RKO (cell line): ENCODE data around the gene SH3BP4.
"Not testable (repeated sequence)": the region's sequence is repeated elsewhere in the genome, so short reads cannot be mapped to it uniquely, and the experiment has no call there.

Experiments used
- DNase-seq: peaks from one replicate; pipeline ENCODE4 v3.0.0-alpha.2; 2016; ENCODE audit warnings: low spot score

SH3BP4 gene

GRCh38 chr2:235056768-235057167 lies 105.0 kb downstream of the SH3BP4 start:
- DNase-seq, result no peak

GRCh38 chr2:235057616-235058015 lies 105.8 kb downstream of the SH3BP4 start:
- not testable (repeated sequence) for DNase-seq

GRCh38 chr2:235059161-235059560 lies 107.3 kb downstream of the SH3BP4 start:
- no peak for DNase-seq

GRCh38 chr2:235061656-235062055 lies 109.8 kb downstream of the SH3BP4 start:
- no peak for DNase-seq

GRCh38 chr2:235063471-235063961 lies 111.7 kb downstream of the SH3BP4 start:
- no peak for DNase-seq

- DNase-seq, result no peak
Measured at GRCh38 chr2:235064976-235065375, 113.2 kb downstream of the SH3BP4 start.

GRCh38 chr2:235066490-235066889 lies 114.7 kb downstream of the SH3BP4 start:
- DNase-seq, result no peak

GRCh38 chr2:235066895-235067294 lies 115.1 kb downstream of the SH3BP4 start:
- no peak for DNase-seq

GRCh38 chr2:235068701-235069100 lies 116.9 kb downstream of the SH3BP4 start:
- DNase-seq, result no peak

GRCh38 chr2:235070063-235070706 lies 118.4 kb downstream of the SH3BP4 start:
- no peak for DNase-seq

- no peak for DNase-seq
Measured at GRCh38 chr2:235073868-235074413, 122.1 kb downstream of the SH3BP4 start.

- DNase-seq, result peak; percentile 30
Measured at GRCh38 chr2:235077046-235077445, 125.2 kb downstream of the SH3BP4 start.

- DNase-seq, result no peak
Measured at GRCh38 chr2:235078182-235078581, 126.4 kb downstream of the SH3BP4 start.

- no peak for DNase-seq
Measured at GRCh38 chr2:235078914-235079472, 127.2 kb downstream of the SH3BP4 start.

- DNase-seq, result no peak
Measured at GRCh38 chr2:235080101-235080500, 128.3 kb downstream of the SH3BP4 start.

GRCh38 chr2:235082578-235083338 lies 130.9 kb downstream of the SH3BP4 start:
- DNase-seq, result no peak

- DNase-seq, result no peak
Measured at GRCh38 chr2:235083822-235084221, 132.0 kb downstream of the SH3BP4 start.

- no peak for DNase-seq
Measured at GRCh38 chr2:235084424-235084823, 132.6 kb downstream of the SH3BP4 start.

GRCh38 chr2:235085476-235085875 lies 133.7 kb downstream of the SH3BP4 start:
- no peak for DNase-seq

GRCh38 chr2:235086481-235087184 lies 134.8 kb downstream of the SH3BP4 start:
- DNase-seq, result no peak

- DNase-seq, result no peak
Measured at GRCh38 chr2:235087832-235088495, 136.1 kb downstream of the SH3BP4 start.

GRCh38 chr2:235088496-235088921 lies 136.7 kb downstream of the SH3BP4 start:
- no peak for DNase-seq
